Stomach (tissue), 9 donors: ENCODE data around the gene ZNF844. TPM values are rescaled to one million over a fixed set of nuclear protein-coding genes. Genes with fewer than 3 reads are reported as not detected.
"Not testable (repeated sequence)": the region's sequence is repeated elsewhere in the genome, so short reads cannot be mapped to it uniquely, and the experiment has no call there.

Experiments used
- DNase-seq, 2 donors: peaks; one replicate each; pipeline versions ENCODE4 v3.0.0 to v3.0.0-alpha.2; 2013 to 2019
- H3K27ac ChIP-seq, 5 donors: fragments of 200-600 bp in 4 of 5; sonication (generic) in 4 of 5; one replicate each; pipeline ENCODE4 v1.5.1; 2013 to 2019; ENCODE audit warnings: mild to moderate bottlenecking in 1 of 5, moderate library complexity in 1 of 5
- H3K27me3 ChIP-seq, 3 donors: fragments of 200-600 bp; sonication (generic); one replicate each; pipeline ENCODE4 v1.5.1; 2017 to 2019; ENCODE audit warnings: mixed run types in 1 of 3
- H3K36me3 ChIP-seq, 4 donors: fragments of 200-600 bp; sonication (generic); 1 replicate in 3 of 4; 2 replicates in 1 of 4; pipeline ENCODE4 v1.5.1; 2016 to 2019
- H3K4me1 ChIP-seq, 4 donors: fragments of 200-600 bp; sonication (generic); one replicate each; pipeline ENCODE4 v1.5.1; 2016 to 2019
- H3K4me3 ChIP-seq, 4 donors: fragments of 200-600 bp; sonication (generic) in 3 of 4; one replicate each; pipeline ENCODE4 v1.5.1; 2016 to 2019; ENCODE audit warnings: mild to moderate bottlenecking in 1 of 4
- H3K9me3 ChIP-seq, 4 donors: fragments of 200-600 bp; sonication (generic); one replicate each; pipeline ENCODE4 v1.5.1; 2016 to 2019
- EP300 ChIP-seq: sonication (generic); formaldehyde crosslinking; IDR thresholded peaks from one replicate; pipeline ENCODE4 v1.6.1; 2017; ENCODE audit warnings: antibody characterized with exemption
- POLR2A ChIP-seq, 4 donors: fragments of 450-650 bp; IDR thresholded peaks; one replicate each; pipeline ENCODE4 v1.6.1; 2016; ENCODE audit warnings: antibody characterized with exemption in 4 of 4, control low read depth in 2 of 4, mild to moderate bottlenecking in 1 of 4, moderate library complexity in 1 of 4
- POLR2AphosphoS5 ChIP-seq, 3 donors: sonication (generic); formaldehyde crosslinking; IDR thresholded peaks; one replicate each; pipeline ENCODE4 v1.6.1; 2016; ENCODE audit warnings: antibody characterized with exemption in 3 of 3
- WGBS, 5 donors: extraction: QIAGEN DNeasy Blood & Tissue Kit in 3 of 5; methylation state at CpG; one replicate each; pipeline versions ENCODE4 v1.1.5 to v1.1.7; 2013 to 2018; 5-methylcytosine and 5-hydroxymethylcytosine counted together
- intact Hi-C: fragments of 100-400 bp; cut with DNase I; formaldehyde crosslinking; loops from one replicate; pipeline ENCODE4 v1.15.1; 2023; ENCODE audit warnings: low total_unique reads
- polyA plus RNA-seq, 3 donors: library from polyadenylated mRNA; stranded (reverse); fragments of 200-250 nt; gene quantifications; one replicate each; pipeline ENCODE4 v1.2.3, GENCODE V29; 2013
- total RNA-seq, 5 donors: library from RNA; depleted of rRNA; stranded (reverse); fragments of >200 nt; gene quantifications; one replicate each; pipeline versions ENCODE4 v1.1.0 to v1.2.3, GENCODE V29; 2014 to 2016
- TF ChIP-seq, protein P1 (sequence below), 7 experiments: fragments of 450-650 bp in 4 of 7; fragments of 200-600 bp in 3 of 7; sonication (generic) in 3 of 7; IDR thresholded peaks; one replicate each; pipeline ENCODE4 v1.5.1; 2016 to 2019; ENCODE audit warnings: antibody characterized with exemption in 7 of 7, control low read depth in 2 of 7, mild to moderate bottlenecking in 1 of 7
- donor health status: healthy with polysubstance abuse.
- donor health status: Bipolar disorder and iron deficiency.
- donor health status: healthy.

Gene ZNF844
- total and polyA plus RNA-seq, 8 donors, result 1.2 to 16.1 (median 2.5) TPM

DNA sequence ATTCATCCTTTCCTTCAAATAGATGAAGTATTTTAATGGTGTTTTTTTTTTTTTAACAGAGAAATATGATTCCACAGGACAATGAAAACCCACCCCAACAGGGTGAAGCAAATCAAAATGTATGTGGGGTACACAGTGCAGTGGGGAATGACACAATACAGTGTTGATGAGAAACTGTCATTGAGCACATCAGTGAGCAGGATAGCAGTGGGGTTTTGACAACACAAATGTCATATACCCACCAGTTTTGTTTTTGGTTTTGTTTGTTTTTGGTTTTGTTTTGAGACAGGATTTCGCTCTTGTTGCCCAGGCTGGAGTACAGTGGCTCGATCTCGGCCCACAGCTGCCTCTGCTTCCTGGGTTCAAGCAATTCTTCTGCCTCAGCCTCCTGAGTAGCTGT lies 29.2 kb downstream of the ZNF844 start:
- Histone ChIP-seq H3K4me1 (peaks cover 0 to 28% (median 15%) of the 10 kb centered on the region in 4 donors), H3K27ac (no peak overlapping the region), H3K36me3 (peaks cover 0 to 11% (median 0%) of the 10 kb centered on the region in 4 donors), H3K9me3 (peaks cover 0 to 4% (median 0%) of the 10 kb centered on the region in 4 donors), H3K4me3 (no peak overlapping the region), H3K27me3 (no peaks in the 10 kb centered on the region)
- 73 to 94% (median 89%) methylated on average over 3 of the region's 3 CpGs for WGBS, 5 donors
- intact Hi-C loops, result no loop called here
- DNase-seq, result no peak
- TF ChIP-seq EP300, result no peak
- TF ChIP-seq, protein P1, sequence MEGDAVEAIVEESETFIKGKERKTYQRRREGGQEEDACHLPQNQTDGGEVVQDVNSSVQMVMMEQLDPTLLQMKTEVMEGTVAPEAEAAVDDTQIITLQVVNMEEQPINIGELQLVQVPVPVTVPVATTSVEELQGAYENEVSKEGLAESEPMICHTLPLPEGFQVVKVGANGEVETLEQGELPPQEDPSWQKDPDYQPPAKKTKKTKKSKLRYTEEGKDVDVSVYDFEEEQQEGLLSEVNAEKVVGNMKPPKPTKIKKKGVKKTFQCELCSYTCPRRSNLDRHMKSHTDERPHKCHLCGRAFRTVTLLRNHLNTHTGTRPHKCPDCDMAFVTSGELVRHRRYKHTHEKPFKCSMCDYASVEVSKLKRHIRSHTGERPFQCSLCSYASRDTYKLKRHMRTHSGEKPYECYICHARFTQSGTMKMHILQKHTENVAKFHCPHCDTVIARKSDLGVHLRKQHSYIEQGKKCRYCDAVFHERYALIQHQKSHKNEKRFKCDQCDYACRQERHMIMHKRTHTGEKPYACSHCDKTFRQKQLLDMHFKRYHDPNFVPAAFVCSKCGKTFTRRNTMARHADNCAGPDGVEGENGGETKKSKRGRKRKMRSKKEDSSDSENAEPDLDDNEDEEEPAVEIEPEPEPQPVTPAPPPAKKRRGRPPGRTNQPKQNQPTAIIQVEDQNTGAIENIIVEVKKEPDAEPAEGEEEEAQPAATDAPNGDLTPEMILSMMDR (IDR thresholded peaks at IDR 0.05), result no peak
- no peak for TF ChIP-seq POLR2A (IDR thresholded peaks at IDR 0.05)
- no peak for TF ChIP-seq POLR2AphosphoS5 (IDR thresholded peaks at IDR 0.05)

DNA sequence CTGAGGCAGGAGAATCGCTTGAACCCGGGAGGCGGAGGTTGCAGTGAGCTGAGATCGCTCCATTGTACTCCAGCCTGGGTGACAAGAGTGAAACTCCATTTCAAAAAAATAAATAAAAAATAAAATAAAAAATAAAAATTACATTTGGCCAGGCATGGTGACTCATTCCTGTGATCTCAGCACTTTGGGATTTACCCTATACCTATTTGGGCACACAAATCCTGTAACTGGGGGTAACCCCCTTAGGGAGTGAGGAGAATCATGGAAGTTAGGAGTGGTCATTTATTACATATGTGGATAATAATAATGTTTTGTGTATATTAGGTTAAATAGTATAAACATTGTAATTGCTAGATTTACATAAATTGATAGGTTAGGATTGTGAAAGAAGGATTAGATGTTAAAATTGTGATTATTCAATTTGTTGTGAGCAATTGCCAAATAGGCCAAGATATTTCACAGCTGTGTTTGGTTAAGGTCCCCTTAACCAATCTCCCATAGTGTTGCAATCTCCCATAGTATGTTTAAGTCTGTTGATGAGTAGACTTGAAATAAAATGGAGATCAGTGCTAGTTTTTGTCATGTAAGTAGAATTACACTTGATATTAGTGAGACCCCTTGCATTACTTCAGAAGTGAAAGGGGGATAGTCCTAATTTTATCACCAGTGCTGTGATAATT lies 30.7 kb downstream of the ZNF844 start:
- H3K9me3 ChIP-seq, result peaks cover 0 to 8% (median 2%) of the 10 kb centered on the region in 4 donors
- intact Hi-C loops, result no loop called here
- H3K36me3 ChIP-seq, result peaks cover 0 to 11% (median 0%) of the 10 kb centered on the region in 4 donors
- no peaks in the 10 kb centered on the region for H3K27me3 ChIP-seq
- no peak overlapping the region for H3K4me3 ChIP-seq
- no peak for DNase-seq
- no peak overlapping the region for H3K27ac ChIP-seq
- 94 to 99% (median 97%) methylated on average over 4 of the region's 4 CpGs for WGBS, 5 donors
- H3K4me1 ChIP-seq, result peaks cover 0 to 28% (median 15%) of the 10 kb centered on the region in 4 donors
- TF ChIP-seq POLR2A (IDR thresholded peaks at IDR 0.05), result no peak
- TF ChIP-seq EP300, result no peak
- no peak for TF ChIP-seq POLR2AphosphoS5 (IDR thresholded peaks at IDR 0.05)

DNA sequence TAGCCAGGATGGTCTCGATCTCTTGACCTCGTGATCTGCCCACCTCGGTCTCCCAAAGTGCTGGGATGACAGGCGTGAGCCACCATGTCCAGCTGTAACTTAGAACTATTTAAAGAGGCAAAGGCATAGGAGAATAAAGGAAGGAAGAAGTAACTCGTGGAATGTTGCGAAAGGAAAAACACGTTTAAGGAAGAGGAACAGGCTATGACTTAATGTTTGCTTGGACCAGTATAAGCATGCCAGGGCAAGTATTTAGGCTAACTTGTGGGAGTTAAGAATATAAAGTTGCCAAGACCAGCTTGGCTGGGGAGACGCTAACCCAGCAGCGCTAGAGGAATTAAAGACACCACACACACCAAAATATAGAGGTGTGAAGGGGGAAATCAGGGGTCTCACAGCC lies 33.5 kb downstream of the ZNF844 start:
- Histone ChIP-seq H3K4me3 (no peak overlapping the region), H3K27ac (no peak overlapping the region), H3K27me3 (no peaks in the 10 kb centered on the region), H3K9me3 (peaks cover 0 to 15% (median 2%) of the 10 kb centered on the region in 4 donors), H3K4me1 (peaks cover 0 to 8% (median 3%) of the 10 kb centered on the region in 4 donors), H3K36me3 (peaks cover 0 to 11% (median 0%) of the 10 kb centered on the region in 4 donors)
- no peak for TF ChIP-seq POLR2AphosphoS5 (IDR thresholded peaks at IDR 0.05)
- TF ChIP-seq, protein P1 (IDR thresholded peaks at IDR 0.05), result no peak
- no peak for TF ChIP-seq POLR2A (IDR thresholded peaks at IDR 0.05)
- TF ChIP-seq EP300, result no peak
- 95 to 96% (median 95%) methylated on average over 9 of the region's 9 CpGs for WGBS, 5 donors
- DNase-seq, result no peak
- intact Hi-C loops, result no loop called here

DNA sequence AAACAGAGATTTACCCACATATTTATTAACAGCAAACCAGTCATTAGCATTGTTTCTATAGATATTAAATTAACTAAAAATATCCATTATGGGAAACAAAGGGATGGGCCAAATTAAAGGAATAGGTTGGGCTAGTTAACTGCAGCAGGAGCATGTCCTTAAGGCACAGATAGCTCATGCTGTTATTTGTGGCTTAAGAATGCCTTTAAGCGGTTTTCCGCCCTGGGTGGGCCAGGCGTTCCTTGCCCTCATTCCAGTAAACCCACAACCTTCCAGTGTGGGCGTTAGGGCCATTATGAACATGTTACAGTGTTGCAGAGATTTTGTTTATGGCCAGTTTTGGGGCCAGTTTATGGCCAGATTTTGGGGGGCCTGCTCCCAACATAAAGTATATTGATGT lies 39.4 kb downstream of the ZNF844 start:
- H3K4me1 ChIP-seq, DNase-seq, intact Hi-C loops, H3K4me3 ChIP-seq, H3K27me3 ChIP-seq, H3K27ac ChIP-seq, H3K36me3 ChIP-seq: not testable (repeated sequence)
- H3K9me3 ChIP-seq, result peaks cover 0 to 37% (median 10%) of the 10 kb centered on the region in 4 donors
- 93 to 97% (median 95%) methylated on average over 4 of the region's 4 CpGs for WGBS, 5 donors

DNA sequence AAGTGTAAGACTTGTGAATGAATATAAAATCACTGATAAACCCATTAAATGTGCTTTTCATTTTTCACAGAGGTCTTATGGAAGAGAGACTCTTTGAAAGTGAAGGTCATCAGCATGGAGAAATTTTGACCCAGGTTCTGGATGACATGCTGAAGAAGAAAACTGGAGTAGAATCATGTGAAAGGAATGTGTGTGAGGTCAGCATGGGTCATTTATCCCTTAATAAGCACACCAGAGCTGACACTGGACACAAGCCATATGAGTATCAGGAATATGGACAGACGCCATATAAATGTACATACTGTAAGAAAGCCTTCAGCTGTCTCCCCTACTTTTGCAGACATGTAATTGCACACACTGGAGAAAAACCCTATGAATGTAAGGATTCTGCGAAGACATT lies 46.6 kb downstream of the ZNF844 start:
- intact Hi-C loops, result no loop called here
- 46 to 53% (median 50%) methylated on average over 2 of the region's 2 CpGs for WGBS, 5 donors
- peaks cover 0 to 69% (median 42%) of the 10 kb centered on the region in 4 donors for H3K9me3 ChIP-seq
- no peak overlapping the region for H3K4me3 ChIP-seq
- peaks cover 8 to 49% (median 32%) of the 10 kb centered on the region in 4 donors for H3K36me3 ChIP-seq
- H3K4me1 ChIP-seq, result no peaks in the 10 kb centered on the region
- no peak overlapping the region for H3K27ac ChIP-seq
- H3K27me3 ChIP-seq, result no peaks in the 10 kb centered on the region
- TF ChIP-seq POLR2AphosphoS5 (IDR thresholded peaks at IDR 0.05) (no peak), POLR2A (IDR thresholded peaks at IDR 0.05) (no peak)
- no peak for DNase-seq
